ENCODE measurements around the gene ZSCAN12. TPM values are rescaled to one million over a fixed set of nuclear protein-coding genes. Genes with fewer than 3 reads are reported as not detected.

ZSCAN12 gene
- total and polyA plus RNA-seq, 2 of the 13 experiments (the other 11 are each of a cell fraction or from before 2014, with no cell fraction given): 2.8 to 8.9 TPM

- TF ChIP-seq ZNF646 (CRISPR knock-in tag; IDR thresholded peaks at IDR 0.05) (peak; percentile 81), NR2C2 (CRISPR knock-in tag; IDR thresholded peaks at IDR 0.05; ENCODE audit: borderline replicate concordance) (peak; percentile 35; the same call in 1 of the 2 replicates), KLF15 (CRISPR knock-in tag; IDR thresholded peaks at IDR 0.05; ENCODE audit: borderline replicate concordance) (peak; percentile 23; the same call in 1 of the 2 replicates), ZNF10 (CRISPR knock-in tag; IDR thresholded peaks at IDR 0.05; ENCODE audit: borderline replicate concordance, low read depth) (no peak), ZNF7 (CRISPR knock-in tag; IDR thresholded peaks at IDR 0.05) (no peak), BORCS8-MEF2B (CRISPR knock-in tag; IDR thresholded peaks at IDR 0.05) (peak; percentile 86; the same call in 1 of the 2 replicates), ZNF709 (CRISPR knock-in tag; IDR thresholded peaks at IDR 0.05) (peak; percentile 66; the same call in 1 of the 2 replicates), MEIS2 (CRISPR knock-in tag; IDR thresholded peaks at IDR 0.05) (peak; percentile 64), ZNF343 (CRISPR knock-in tag; IDR thresholded peaks at IDR 0.05) (no peak), GATAD2A (CRISPR knock-in tag; IDR thresholded peaks at IDR 0.05) (peak; percentile 73), RBFOX2 (IDR thresholded peaks at IDR 0.05; ENCODE audit: low read depth, low read length) (peak; percentile 56), HNRNPLL (IDR thresholded peaks at IDR 0.05; ENCODE audit: low read depth, low read length, poor library complexity, severe bottlenecking) (peak; percentile 34), GATAD1 (CRISPR knock-in tag; IDR thresholded peaks at IDR 0.05) (peak; percentile 89), MAFK (conservative IDR thresholded peaks at IDR 0.05 in 1 of 2, IDR thresholded peaks at IDR 0.05 in 1 of 2; ENCODE audit: low read length in 2 of 2) (peak in 1 of 2 experiments; percentile 39; a peak in 1 of 4 replicates), MED8 (CRISPR knock-in tag; IDR thresholded peaks at IDR 0.05; ENCODE audit: insufficient replicate concordance) (peak; percentile 91), ZNF205 (CRISPR knock-in tag; IDR thresholded peaks at IDR 0.05) (no peak; the same call in 1 of the 2 replicates), ZNF34 (CRISPR knock-in tag; IDR thresholded peaks at IDR 0.05; ENCODE audit: borderline replicate concordance) (peak; percentile 88; the same call in 1 of the 2 replicates), ZNF572 (CRISPR knock-in tag; IDR thresholded peaks at IDR 0.05) (peak; percentile 96; the same call in 1 of the 2 replicates), JUN (CRISPR knock-in tag; IDR thresholded peaks at IDR 0.05) (0 out of 2 replicates have a peak, but pooled peaks have one; percentile 41)
- TF ChIP-seq, protein P1, sequence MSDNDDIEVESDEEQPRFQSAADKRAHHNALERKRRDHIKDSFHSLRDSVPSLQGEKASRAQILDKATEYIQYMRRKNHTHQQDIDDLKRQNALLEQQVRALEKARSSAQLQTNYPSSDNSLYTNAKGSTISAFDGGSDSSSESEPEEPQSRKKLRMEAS (IDR thresholded peaks at IDR 0.05): peak; percentile 68
- TF ChIP-seq, protein P2, sequence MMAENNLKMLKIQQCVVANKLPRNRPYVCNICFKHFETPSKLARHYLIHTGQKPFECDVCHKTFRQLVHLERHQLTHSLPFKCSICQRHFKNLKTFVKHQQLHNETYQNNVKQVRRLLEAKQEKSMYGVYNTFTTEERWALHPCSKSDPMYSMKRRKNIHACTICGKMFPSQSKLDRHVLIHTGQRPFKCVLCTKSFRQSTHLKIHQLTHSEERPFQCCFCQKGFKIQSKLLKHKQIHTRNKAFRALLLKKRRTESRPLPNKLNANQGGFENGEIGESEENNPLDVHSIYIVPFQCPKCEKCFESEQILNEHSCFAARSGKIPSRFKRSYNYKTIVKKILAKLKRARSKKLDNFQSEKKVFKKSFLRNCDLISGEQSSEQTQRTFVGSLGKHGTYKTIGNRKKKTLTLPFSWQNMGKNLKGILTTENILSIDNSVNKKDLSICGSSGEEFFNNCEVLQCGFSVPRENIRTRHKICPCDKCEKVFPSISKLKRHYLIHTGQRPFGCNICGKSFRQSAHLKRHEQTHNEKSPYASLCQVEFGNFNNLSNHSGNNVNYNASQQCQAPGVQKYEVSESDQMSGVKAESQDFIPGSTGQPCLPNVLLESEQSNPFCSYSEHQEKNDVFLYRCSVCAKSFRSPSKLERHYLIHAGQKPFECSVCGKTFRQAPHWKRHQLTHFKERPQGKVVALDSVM (CRISPR knock-in tag; IDR thresholded peaks at IDR 0.05): peak; percentile 69
Observed at GRCh38 chr6:28349892-28350737, 49.4 kb downstream of the ZSCAN12 start, which contains the start of gene ZKSCAN3 (continued).

All from HepG2 (cell line).